Measurements from ENCODE around the gene LMAN1L.
"Not testable (repeated sequence)": the region's sequence is repeated elsewhere in the genome, so short reads cannot be mapped to it uniquely, and the experiment has no call there.

Gene LMAN1L

GRCh38 chr15:74782259-74783071 lies 30.2 kb upstream of the LMAN1L start:
- no peak for DNase-seq

GRCh38 chr15:74783072-74783807 lies 29.4 kb upstream of the LMAN1L start:
- DNase-seq, result peak; percentile 12

- no peak for DNase-seq
Observed at GRCh38 chr15:74783808-74784175, 28.8 kb upstream of the LMAN1L start.

GRCh38 chr15:74784426-74785193 lies 28.0 kb upstream of the LMAN1L start:
- no peak for DNase-seq

- no peak for DNase-seq
Observed at GRCh38 chr15:74785194-74786032, 27.2 kb upstream of the LMAN1L start.

- not testable (repeated sequence) for DNase-seq
Observed at GRCh38 chr15:74786081-74786480, 26.6 kb upstream of the LMAN1L start.

GRCh38 chr15:74786551-74787165 lies 26.0 kb upstream of the LMAN1L start:
- no peak for DNase-seq

- DNase-seq, result no peak
Observed at GRCh38 chr15:74787251-74788041, 25.2 kb upstream of the LMAN1L start.

GRCh38 chr15:74788042-74788682 lies 24.5 kb upstream of the LMAN1L start:
- no peak for DNase-seq

- no peak for DNase-seq
Observed at GRCh38 chr15:74788683-74789151, 23.9 kb upstream of the LMAN1L start.

- no peak for DNase-seq
Observed at GRCh38 chr15:74789171-74789631, 23.4 kb upstream of the LMAN1L start.

GRCh38 chr15:74789741-74790079 lies 22.9 kb upstream of the LMAN1L start:
- DNase-seq, result no peak

- no peak for DNase-seq
Observed at GRCh38 chr15:74790080-74790916, 22.3 kb upstream of the LMAN1L start.

GRCh38 chr15:74791007-74791406 lies 21.6 kb upstream of the LMAN1L start:
- no peak for DNase-seq

- no peak for DNase-seq
Observed at GRCh38 chr15:74791667-74792066, 21.0 kb upstream of the LMAN1L start.

- DNase-seq, result no peak
Observed at GRCh38 chr15:74792227-74793016, 20.2 kb upstream of the LMAN1L start.

- no peak for DNase-seq
Observed at GRCh38 chr15:74793135-74794028, 19.3 kb upstream of the LMAN1L start.
